DND-41 (cell line): ENCODE results near the gene JCAD.

Source experiments
- ATAC-seq: fragments of 200-7000 bp; cut with Tn5 transposase; 3 replicates; pipeline ENCODE4 v1.9.1; 2021; ENCODE audit warnings: low read depth; ENCODE audit not compliant: insufficient read depth
- DNase-seq: peaks from one replicate; pipeline ENCODE4 v3.0.0-alpha.2; 2020
- H2AFZ ChIP-seq: 2 replicates; pipeline ENCODE4 v1.6.0; 2012; ENCODE audit warnings: low read depth, low read length
- H3K27ac ChIP-seq: 2 replicates; pipeline ENCODE4 v1.5.1; 2012; ENCODE audit warnings: low read length, inconsistent platforms
- H3K27me3 ChIP-seq: fragments of 200-600 bp; sonication (generic); 2 replicates; pipeline ENCODE4 v1.6.0; 2012; ENCODE audit warnings: low read length, mild to moderate bottlenecking, inconsistent platforms; ENCODE audit not compliant: insufficient read depth, poor library complexity
- H3K36me3 ChIP-seq: 2 replicates; pipeline ENCODE4 v1.5.1; 2012; ENCODE audit warnings: low read length, inconsistent platforms; ENCODE audit not compliant: insufficient read depth
- H3K4me1 ChIP-seq: 2 replicates; pipeline ENCODE4 v1.5.1; 2012; ENCODE audit warnings: mild to moderate bottlenecking, low read length; ENCODE audit not compliant: insufficient read depth
- H3K4me2 ChIP-seq: 2 replicates; pipeline ENCODE4 v1.6.0; 2012; ENCODE audit warnings: mild to moderate bottlenecking, moderate library complexity, low read length, inconsistent platforms; ENCODE audit not compliant: insufficient read depth
- H3K4me3 ChIP-seq, 2 experiments: fragments of 200-600 bp in 1 of 2; shearing (Covaris generic) in 1 of 2; 2 replicates each; pipeline ENCODE4 v1.5.1; 2012 to 2016; ENCODE audit warnings: inconsistent platforms in 2 of 2, low read length in 2 of 2, mild to moderate bottlenecking in 2 of 2, low read depth in 1 of 2, moderate library complexity in 1 of 2
- H3K79me2 ChIP-seq: 2 replicates; pipeline ENCODE4 v1.6.0; 2012; ENCODE audit warnings: low read length, inconsistent platforms; ENCODE audit not compliant: insufficient read depth
- H3K9ac ChIP-seq: 2 replicates; pipeline ENCODE4 v1.6.0; 2012; ENCODE audit warnings: low read depth, mild to moderate bottlenecking, inconsistent platforms, low read length, moderate library complexity
- H3K9me3 ChIP-seq: 2 replicates; pipeline ENCODE4 v1.5.1; 2012; ENCODE audit warnings: low read length, moderate library complexity, mild to moderate bottlenecking, inconsistent platforms; ENCODE audit not compliant: insufficient read depth, severe bottlenecking
- H4K20me1 ChIP-seq: 2 replicates; pipeline ENCODE4 v1.6.0; 2012; ENCODE audit warnings: low read length; ENCODE audit not compliant: insufficient read depth
- EZH2 ChIP-seq: IDR thresholded peaks from 3 replicates; pipeline ENCODE4 v1.6.1; 2012; ENCODE audit warnings: borderline replicate concordance, low read depth, mild to moderate bottlenecking, moderate library complexity, low read length, inconsistent platforms; ENCODE audit not compliant: severe bottlenecking
- TF ChIP-seq, protein P1 (sequence below): IDR thresholded peaks from 2 replicates; pipeline ENCODE4 v1.5.1; 2012; ENCODE audit warnings: borderline replicate concordance, low read length, moderate library complexity, mild to moderate bottlenecking; ENCODE audit not compliant: poor library complexity, severe bottlenecking; ENCODE audit errors: extremely low read depth

JCAD gene

DNA sequence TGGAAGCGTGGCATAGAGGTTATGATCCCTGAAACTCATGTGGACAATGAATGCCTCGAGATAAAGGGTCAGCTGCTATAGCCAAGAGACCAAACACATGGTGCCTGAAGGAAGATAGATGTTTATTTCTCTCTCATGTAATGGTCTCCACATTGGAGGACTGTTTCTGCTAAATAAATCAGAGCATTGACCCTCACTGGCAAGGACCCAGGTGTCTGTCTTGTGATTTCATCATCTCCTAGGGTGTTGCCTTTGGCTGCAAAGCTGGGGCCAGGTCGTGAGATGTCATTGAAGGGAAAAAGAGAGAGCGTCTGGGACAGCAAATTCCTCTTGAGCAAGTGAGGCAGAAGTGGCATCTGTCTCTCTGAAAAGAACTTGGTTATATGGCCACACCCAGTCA is 64.6 kb downstream of the JCAD start:
- Histone ChIP-seq H3K27me3 (no peaks in the 10 kb centered on the region), H3K79me2 (no peaks in the 10 kb centered on the region), H3K4me3 (no peak overlapping the region), H3K36me3 (no peaks in the 10 kb centered on the region), H2AFZ (no peak overlapping the region), H3K4me2 (no peak overlapping the region), H3K4me1 (peaks cover 31% of the 10 kb centered on the region), H3K9ac (no peak overlapping the region), H3K9me3 (no peaks in the 10 kb centered on the region), H4K20me1 (no peaks in the 10 kb centered on the region), H3K27ac (no peak overlapping the region)
- TF ChIP-seq EZH2, result no peak
- TF ChIP-seq, protein P1, sequence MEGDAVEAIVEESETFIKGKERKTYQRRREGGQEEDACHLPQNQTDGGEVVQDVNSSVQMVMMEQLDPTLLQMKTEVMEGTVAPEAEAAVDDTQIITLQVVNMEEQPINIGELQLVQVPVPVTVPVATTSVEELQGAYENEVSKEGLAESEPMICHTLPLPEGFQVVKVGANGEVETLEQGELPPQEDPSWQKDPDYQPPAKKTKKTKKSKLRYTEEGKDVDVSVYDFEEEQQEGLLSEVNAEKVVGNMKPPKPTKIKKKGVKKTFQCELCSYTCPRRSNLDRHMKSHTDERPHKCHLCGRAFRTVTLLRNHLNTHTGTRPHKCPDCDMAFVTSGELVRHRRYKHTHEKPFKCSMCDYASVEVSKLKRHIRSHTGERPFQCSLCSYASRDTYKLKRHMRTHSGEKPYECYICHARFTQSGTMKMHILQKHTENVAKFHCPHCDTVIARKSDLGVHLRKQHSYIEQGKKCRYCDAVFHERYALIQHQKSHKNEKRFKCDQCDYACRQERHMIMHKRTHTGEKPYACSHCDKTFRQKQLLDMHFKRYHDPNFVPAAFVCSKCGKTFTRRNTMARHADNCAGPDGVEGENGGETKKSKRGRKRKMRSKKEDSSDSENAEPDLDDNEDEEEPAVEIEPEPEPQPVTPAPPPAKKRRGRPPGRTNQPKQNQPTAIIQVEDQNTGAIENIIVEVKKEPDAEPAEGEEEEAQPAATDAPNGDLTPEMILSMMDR, result no peak
- no peak for DNase-seq
- ATAC-seq, result no peak

GRCh38 chr10:29993319-29993915 is 66.0 kb downstream of the JCAD start:
- ATAC-seq (no peak), DNase-seq (no peak)
- H2AFZ ChIP-seq, result no peak overlapping the region
- no peaks in the 10 kb centered on the region for H3K9me3 ChIP-seq
- TF ChIP-seq, protein P1, result no peak
- no peak for TF ChIP-seq EZH2
- H3K4me2 ChIP-seq, result no peak overlapping the region
- no peaks in the 10 kb centered on the region for H3K36me3 ChIP-seq
- H3K79me2 ChIP-seq, result no peaks in the 10 kb centered on the region
- no peaks in the 10 kb centered on the region for H4K20me1 ChIP-seq
- H3K9ac ChIP-seq, result no peak overlapping the region
- H3K27me3 ChIP-seq, result no peaks in the 10 kb centered on the region
- H3K4me3 ChIP-seq, result no peak overlapping the region
- no peak overlapping the region for H3K27ac ChIP-seq
- peaks cover 28% of the 10 kb centered on the region for H3K4me1 ChIP-seq

- H3K4me1 ChIP-seq, result peaks cover 24% of the 10 kb centered on the region
- no peaks in the 10 kb centered on the region for H3K79me2 ChIP-seq
- ATAC-seq (no peak), DNase-seq (no peak)
- no peak overlapping the region for H3K4me2 ChIP-seq
- H2AFZ ChIP-seq, result no peak overlapping the region
- no peaks in the 10 kb centered on the region for H3K27me3 ChIP-seq
- no peak overlapping the region for H3K9ac ChIP-seq
- H3K27ac ChIP-seq, result no peak overlapping the region
- no peaks in the 10 kb centered on the region for H4K20me1 ChIP-seq
- no peaks in the 10 kb centered on the region for H3K9me3 ChIP-seq
- no peaks in the 10 kb centered on the region for H3K36me3 ChIP-seq
- TF ChIP-seq, protein P1, result no peak
- TF ChIP-seq EZH2, result no peak
- no peak overlapping the region for H3K4me3 ChIP-seq
These were observed 66.5 kb downstream of the JCAD start for GRCh38 chr10:29992914-29993313.

- Histone ChIP-seq H2AFZ (no peak overlapping the region), H3K27ac (no peak overlapping the region), H3K27me3 (no peaks in the 10 kb centered on the region), H3K79me2 (no peaks in the 10 kb centered on the region), H4K20me1 (no peaks in the 10 kb centered on the region), H3K36me3 (no peaks in the 10 kb centered on the region), H3K4me2 (no peak overlapping the region), H3K9me3 (no peaks in the 10 kb centered on the region), H3K4me1 (peaks cover 8% of the 10 kb centered on the region), H3K9ac (no peak overlapping the region), H3K4me3 (no peak overlapping the region)
- TF ChIP-seq, protein P1, result no peak
- no peak for TF ChIP-seq EZH2
- DNase-seq (no peak), ATAC-seq (no peak)
These were observed 68.0 kb downstream of the JCAD start for GRCh38 chr10:29991382-29991781.
